ENCODE results near the gene BCAR3. TPM values are rescaled to one million over a fixed set of nuclear protein-coding genes. Genes with fewer than 3 reads are reported as not detected.

The BCAR3 gene
- total and polyA plus RNA-seq, 2 of the 4 experiments (the other 2 are of a cell fraction), result 41.4 to 46.4 TPM

- CTCF ChIA-PET, result no interaction called here
- H4K8ac ChIP-seq (ENCODE audit: low read depth in 2 of 2, low read length in 2 of 2), result no peak overlapping the region
- no peak overlapping the region for H3K9ac ChIP-seq (ENCODE audit: low read depth, low read length)
Measured at GRCh38 chr1:93649231-93649630, 32.4 kb downstream of the BCAR3 start.

More at GRCh38 chr1:93649231-93649630, 32.4 kb downstream of the BCAR3 start:
- H3K4me3 ChIP-seq (ENCODE audit: insufficient read depth, low read depth, low read length), result no peak overlapping the region
- H3K4me1 ChIP-seq (ENCODE audit: control insufficient read depth, insufficient read depth, low read length), result peaks cover 9% of the 10 kb centered on the region
- DNase-seq (peak; percentile 27), ATAC-seq (ENCODE audit: low read depth) (no peak)
- H3K56ac ChIP-seq (ENCODE audit: extremely low read depth, insufficient read depth, low read length), result no peak overlapping the region
- no peak overlapping the region for H2BK120ac ChIP-seq (ENCODE audit: low read depth, low read length)
- no TSS peak for BruUV-seq (replicated peaks)
- H2BK20ac ChIP-seq (ENCODE audit: low read depth, low read length), result no peak overlapping the region
- H2AK9ac ChIP-seq (replicated peaks; ENCODE audit: low read depth, low read length, poor library complexity), result no peak overlapping the region
- no peaks in the 10 kb centered on the region for H3K27me3 ChIP-seq (ENCODE audit: control insufficient read depth, insufficient read depth, low read length)
- no peak overlapping the region for H3K4ac ChIP-seq (ENCODE audit: low read depth, low read length)
- H4K5ac ChIP-seq (ENCODE audit: low read depth, low read length), result no peak overlapping the region
- in situ Hi-C loops (cut with MboI; ENCODE audit: low sequenced_read_pairs) (no loop called here), dilution Hi-C loops (cut with HindIII; ENCODE audit: low sequenced_read_pairs, unreplicated experiment) (no loop called here), intact Hi-C loops (cut with micrococcal nuclease) (no loop called here)
- TF ChIP-seq SMC3 (IDR thresholded peaks at IDR 0.05; ENCODE audit: low read depth, low read length) (no peak), RFX5 (IDR thresholded peaks at IDR 0.05; ENCODE audit: low read depth, low read length) (no peak), USF2 (IDR thresholded peaks at IDR 0.05; ENCODE audit: low read depth, low read length) (no peak), BHLHE40 (IDR thresholded peaks at IDR 0.05; ENCODE audit: low read depth, low read length) (no peak), CEBPB (IDR thresholded peaks at IDR 0.05; ENCODE audit: low read depth, low read length) (no peak), ELK1 (IDR thresholded peaks at IDR 0.05; ENCODE audit: borderline replicate concordance, low read depth, low read length) (no peak), CTCF (conservative IDR thresholded peaks at IDR 0.05; ENCODE audit: low read depth, low read length) (no peak), POLR2A (IDR thresholded peaks at IDR 0.05; ENCODE audit: low read depth, low read length) (no peak), RAD21 (IDR thresholded peaks at IDR 0.05; ENCODE audit: low read length) (no peak), MAZ (IDR thresholded peaks at IDR 0.05; ENCODE audit: borderline replicate concordance, low read depth, low read length) (no peak), NFE2L2 (IDR thresholded peaks at IDR 0.05; ENCODE audit: low read depth, low read length) (no peak), MXI1 (IDR thresholded peaks at IDR 0.05; ENCODE audit: borderline replicate concordance, low read depth, low read length) (no peak), RCOR1 (IDR thresholded peaks at IDR 0.05; ENCODE audit: insufficient replicate concordance, low read length) (no peak), FOS (IDR thresholded peaks at IDR 0.05; ENCODE audit: low read depth, low read length) (no peak), MAFK (IDR thresholded peaks at IDR 0.05; ENCODE audit: low read depth, low read length) (no peak), CHD1 (IDR thresholded peaks at IDR 0.05; ENCODE audit: low read depth, low read length) (no peak)
- H2AFZ ChIP-seq (replicated peaks; ENCODE audit: low read length, poor library complexity), result no peak overlapping the region
- POLR2A ChIA-PET (ENCODE audit: unreplicated experiment), result no interaction called here
- no peak overlapping the region for H2BK5ac ChIP-seq (ENCODE audit: low read depth, low read length, poor library complexity, severe bottlenecking)
- H2BK15ac ChIP-seq (ENCODE audit: low read depth, low read length), result no peak overlapping the region
- H4K20me1 ChIP-seq (ENCODE audit: insufficient read depth, low read length), result peaks cover 47% of the 10 kb centered on the region
- no peak overlapping the region for H2AK5ac ChIP-seq (ENCODE audit: low read depth, low read length)
- no peak overlapping the region for H3K23ac ChIP-seq (ENCODE audit: low read depth, low read length)
- H3K79me1 ChIP-seq (ENCODE audit: low read depth in 1 of 2, low read length in 2 of 2), result peaks cover 35 to 69% of the 10 kb centered on the region in 2 experiments
- peaks cover 36% of the 10 kb centered on the region for H3K9me1 ChIP-seq (ENCODE audit: insufficient read depth, low read length)
- H3K14ac ChIP-seq (replicated peaks; ENCODE audit: low read depth, low read length), result no peak overlapping the region
- no peak overlapping the region for H3K18ac ChIP-seq (ENCODE audit: low read depth, low read length)
- H4K91ac ChIP-seq (ENCODE audit: insufficient read depth, low read depth, low read length), result no peak overlapping the region
- no peak overlapping the region for H3K4me2 ChIP-seq (ENCODE audit: low read depth, low read length)
- H3K9me3 ChIP-seq (ENCODE audit: control insufficient read depth, insufficient read depth, low read length), result no peaks in the 10 kb centered on the region; the same call in 1 of the 2 replicates
- peaks cover 10% of the 10 kb centered on the region for H3K36me3 ChIP-seq (ENCODE audit: control insufficient read depth, insufficient read depth, low read length)
- no peak overlapping the region for H3K27ac ChIP-seq (ENCODE audit: insufficient read depth, low read length)

All from IMR-90 (cell line).